Fibroblast of the conjunctiva (primary cell): ENCODE data around the gene GPS1.
A peak's percentile ranks its signal among the peaks of the same experiment; 100 is the strongest.

Experiments
- DNase-seq: peaks from one replicate; pipeline ENCODE4 v3.0.0-alpha.2; 2010; ENCODE audit warnings: low read depth

The GPS1 gene

GRCh38 chr17:82051776-82052637 is at the start of gene GPS1, which contains the start of gene RFNG:
TSS of gene GPS1 (plus strand) at chr17:82051898. CDS start at chr17:82051932, 34 bp downstream.
TSS of gene RFNG (minus strand) at chr17:82051811. CDS start at chr17:82051766, 45 bp downstream.
- DNase-seq: no peak

- peak; percentile 69 for DNase-seq
Observed at GRCh38 chr17:82003411-82004381, 48.0 kb upstream of the GPS1 start.

- DNase-seq: no peak
Observed at GRCh38 chr17:82004517-82005455, 46.9 kb upstream of the GPS1 start.

GRCh38 chr17:82005701-82006348 is 45.9 kb upstream of the GPS1 start:
- no peak for DNase-seq

GRCh38 chr17:82006468-82007227 is 45.0 kb upstream of the GPS1 start:
- peak; percentile 23 for DNase-seq

GRCh38 chr17:82007228-82007494 is 44.5 kb upstream of the GPS1 start:
- no peak for DNase-seq

GRCh38 chr17:82007495-82008257 is 44.0 kb upstream of the GPS1 start:
- DNase-seq: no peak

GRCh38 chr17:82008258-82008940 is 43.3 kb upstream of the GPS1 start:
- DNase-seq: no peak

GRCh38 chr17:82008941-82009405 is 42.7 kb upstream of the GPS1 start:
- no peak for DNase-seq

- no peak for DNase-seq
Observed at GRCh38 chr17:82009413-82009812, 42.3 kb upstream of the GPS1 start.

- DNase-seq: no peak
Observed at GRCh38 chr17:82010575-82011525, 40.8 kb upstream of the GPS1 start.

- DNase-seq: no peak
Observed at GRCh38 chr17:82011617-82012187, 40.0 kb upstream of the GPS1 start.

GRCh38 chr17:82012261-82012639 is 39.4 kb upstream of the GPS1 start:
- no peak for DNase-seq

GRCh38 chr17:82012640-82013295 is 38.9 kb upstream of the GPS1 start:
- DNase-seq: no peak

- no peak for DNase-seq
Observed at GRCh38 chr17:82013341-82013740, 38.4 kb upstream of the GPS1 start.

- DNase-seq: no peak
Observed at GRCh38 chr17:82013772-82014321, 37.9 kb upstream of the GPS1 start.

- no peak for DNase-seq
Observed at GRCh38 chr17:82014432-82014831, 37.3 kb upstream of the GPS1 start.
